Stimulated activated CD8-positive, alpha-beta memory T cell treated with anti-CD3 and anti-CD28 coated beads, Interleukin-12 subunit alpha, Interleukin-12 subunit beta, amount 100 ng/mL, for 1 hour (primary cell): ENCODE results near the gene SLC24A4.

ENCODE experiments used
- DNase-seq: peaks from one replicate; pipeline ENCODE4 v3.0.0-alpha.2; 2020; ENCODE audit warnings: low read depth

Gene SLC24A4

GRCh38 chr14:92437729-92438285, 114.8 kb downstream of the SLC24A4 start:
- DNase-seq: no peak

- DNase-seq: no peak
These were observed 116.8 kb downstream of the SLC24A4 start for GRCh38 chr14:92439537-92440344.

- DNase-seq: no peak
These were observed 117.5 kb downstream of the SLC24A4 start for GRCh38 chr14:92440345-92441003.

GRCh38 chr14:92441751-92442504, 119.0 kb downstream of the SLC24A4 start:
- DNase-seq: no peak

GRCh38 chr14:92443167-92443566, 120.2 kb downstream of the SLC24A4 start:
- DNase-seq: no peak

- no peak for DNase-seq
These were observed 120.8 kb downstream of the SLC24A4 start for GRCh38 chr14:92443741-92444140.

GRCh38 chr14:92446771-92447170, 123.8 kb downstream of the SLC24A4 start:
- DNase-seq: no peak

GRCh38 chr14:92447416-92448197, 124.6 kb downstream of the SLC24A4 start:
- no peak for DNase-seq

- DNase-seq: no peak
These were observed 125.8 kb downstream of the SLC24A4 start for GRCh38 chr14:92448786-92449185.

- no peak for DNase-seq
These were observed 126.6 kb downstream of the SLC24A4 start for GRCh38 chr14:92449404-92450181.

GRCh38 chr14:92450351-92451070, 127.5 kb downstream of the SLC24A4 start:
- DNase-seq: no peak

- no peak for DNase-seq
These were observed 128.3 kb downstream of the SLC24A4 start for GRCh38 chr14:92451245-92451644.

GRCh38 chr14:92451755-92452154, 128.8 kb downstream of the SLC24A4 start:
- DNase-seq: no peak

- DNase-seq: no peak
These were observed 129.5 kb downstream of the SLC24A4 start for GRCh38 chr14:92452471-92452870.

GRCh38 chr14:92453691-92454090, 130.7 kb downstream of the SLC24A4 start:
- no peak for DNase-seq

- DNase-seq: no peak
These were observed 132.3 kb downstream of the SLC24A4 start for GRCh38 chr14:92455231-92455630.

GRCh38 chr14:92456215-92457015, 133.4 kb downstream of the SLC24A4 start:
- DNase-seq: no peak

- DNase-seq: no peak
These were observed 134.1 kb downstream of the SLC24A4 start for GRCh38 chr14:92457016-92457565.
